Measurements from ENCODE around the gene BLTP2.
"Not testable (repeated sequence)": the region's sequence is repeated elsewhere in the genome, so short reads cannot be mapped to it uniquely, and the experiment has no call there.

The BLTP2 gene

GRCh38 chr17:28644787-28645575, at the start of gene BLTP2:
Gene BLTP2, minus strand, starts transcription at chr17:28645158. Its CDS starts 102 bp downstream, at chr17:28645056.
- DNase-seq (ENCODE audit: low read depth in 2 of 2): peak; percentile 93 to 94

GRCh38 chr17:28693869-28694268, 48.9 kb upstream of the BLTP2 start:
- DNase-seq (ENCODE audit: low read depth in 2 of 2): no peak

GRCh38 chr17:28689011-28689410, 44.1 kb upstream of the BLTP2 start:
- DNase-seq (ENCODE audit: low read depth in 2 of 2): no peak

GRCh38 chr17:28688481-28688880, 43.5 kb upstream of the BLTP2 start:
- no peak for DNase-seq (ENCODE audit: low read depth in 2 of 2)

- no peak for DNase-seq (ENCODE audit: low read depth in 2 of 2)
Observed at GRCh38 chr17:28686296-28686695, 41.3 kb upstream of the BLTP2 start.

- DNase-seq (ENCODE audit: low read depth in 2 of 2): no peak
Observed at GRCh38 chr17:28685366-28685765, 40.4 kb upstream of the BLTP2 start.

GRCh38 chr17:28684963-28685362, 40.0 kb upstream of the BLTP2 start:
- DNase-seq (ENCODE audit: low read depth in 2 of 2): no peak

GRCh38 chr17:28682655-28683054, 37.7 kb upstream of the BLTP2 start:
- no peak for DNase-seq (ENCODE audit: low read depth in 2 of 2)

- DNase-seq (ENCODE audit: low read depth in 2 of 2): no peak
Observed at GRCh38 chr17:28675980-28676379, 31.0 kb upstream of the BLTP2 start.

- no peak for DNase-seq (ENCODE audit: low read depth in 2 of 2)
Observed at GRCh38 chr17:28675490-28675889, 30.5 kb upstream of the BLTP2 start.

- no peak for DNase-seq (ENCODE audit: low read depth in 2 of 2)
Observed at GRCh38 chr17:28669918-28670317, 25.0 kb upstream of the BLTP2 start.

GRCh38 chr17:28667870-28668269, 22.9 kb upstream of the BLTP2 start:
- no peak for DNase-seq (ENCODE audit: low read depth in 2 of 2)

GRCh38 chr17:28665994-28666393, 21.0 kb upstream of the BLTP2 start:
- no peak for DNase-seq (ENCODE audit: low read depth in 2 of 2)

- DNase-seq (ENCODE audit: low read depth in 2 of 2): no peak
Observed at GRCh38 chr17:28663723-28664122, 18.8 kb upstream of the BLTP2 start.

- no peak for DNase-seq (ENCODE audit: low read depth in 2 of 2)
Observed at GRCh38 chr17:28662527-28662829, 17.5 kb upstream of the BLTP2 start.

- DNase-seq (ENCODE audit: low read depth in 2 of 2): peak; percentile 87 to 91
Observed at GRCh38 chr17:28661635-28662526, 16.9 kb upstream of the BLTP2 start, which contains the start of the genes SDF2 and SUPT6H. Gene SDF2, minus strand, starts transcription at chr17:28661906. Its CDS starts 30 bp downstream, at chr17:28661876. Gene SUPT6H, plus strand, starts transcription at chr17:28662205. Its CDS starts 11,197 bp downstream, at chr17:28673402.

GRCh38 chr17:28659497-28659881, 14.5 kb upstream of the BLTP2 start:
- not testable (repeated sequence) for DNase-seq (ENCODE audit: low read depth in 2 of 2)

GRCh38 chr17:28658766-28659496, 14.0 kb upstream of the BLTP2 start:
- not testable (repeated sequence) for DNase-seq (ENCODE audit: low read depth in 2 of 2)

- DNase-seq (ENCODE audit: low read depth in 2 of 2): not testable (repeated sequence)
Observed at GRCh38 chr17:28658342-28658741, 13.4 kb upstream of the BLTP2 start.

- DNase-seq (ENCODE audit: low read depth in 2 of 2): no peak
Observed at GRCh38 chr17:28657756-28658155, 12.8 kb upstream of the BLTP2 start.

GRCh38 chr17:28655160-28655559, 10.2 kb upstream of the BLTP2 start:
- no peak for DNase-seq (ENCODE audit: low read depth in 2 of 2)

GRCh38 chr17:28648698-28649097, 3.7 kb upstream of the BLTP2 start:
- no peak for DNase-seq (ENCODE audit: low read depth in 2 of 2)

All from stimulated activated CD8-positive, alpha-beta memory T cell treated with anti-CD3 and anti-CD28 coated beads, Interleukin-15, amount 100 ng/mL, for 4 hours (primary cell).